GM20000 (cell line): ENCODE results near the gene MN1.

Source experiments
- DNase-seq: peaks from one replicate; pipeline ENCODE4 v3.0.0; 2012; ENCODE audit warnings: low spot score
- TF ChIP-seq, protein P1 (sequence below): IDR thresholded peaks from 2 replicates; pipeline ENCODE4 v1.5.1; 2012; ENCODE audit warnings: mild to moderate bottlenecking, control low read depth; ENCODE audit errors: extremely low read depth, missing control alignments

The MN1 gene

GRCh38 chr22:27798511-27799014 is 3.0 kb downstream of the MN1 start:
- TF ChIP-seq, protein P1, sequence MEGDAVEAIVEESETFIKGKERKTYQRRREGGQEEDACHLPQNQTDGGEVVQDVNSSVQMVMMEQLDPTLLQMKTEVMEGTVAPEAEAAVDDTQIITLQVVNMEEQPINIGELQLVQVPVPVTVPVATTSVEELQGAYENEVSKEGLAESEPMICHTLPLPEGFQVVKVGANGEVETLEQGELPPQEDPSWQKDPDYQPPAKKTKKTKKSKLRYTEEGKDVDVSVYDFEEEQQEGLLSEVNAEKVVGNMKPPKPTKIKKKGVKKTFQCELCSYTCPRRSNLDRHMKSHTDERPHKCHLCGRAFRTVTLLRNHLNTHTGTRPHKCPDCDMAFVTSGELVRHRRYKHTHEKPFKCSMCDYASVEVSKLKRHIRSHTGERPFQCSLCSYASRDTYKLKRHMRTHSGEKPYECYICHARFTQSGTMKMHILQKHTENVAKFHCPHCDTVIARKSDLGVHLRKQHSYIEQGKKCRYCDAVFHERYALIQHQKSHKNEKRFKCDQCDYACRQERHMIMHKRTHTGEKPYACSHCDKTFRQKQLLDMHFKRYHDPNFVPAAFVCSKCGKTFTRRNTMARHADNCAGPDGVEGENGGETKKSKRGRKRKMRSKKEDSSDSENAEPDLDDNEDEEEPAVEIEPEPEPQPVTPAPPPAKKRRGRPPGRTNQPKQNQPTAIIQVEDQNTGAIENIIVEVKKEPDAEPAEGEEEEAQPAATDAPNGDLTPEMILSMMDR = no peak
- DNase-seq = no peak

DNA sequence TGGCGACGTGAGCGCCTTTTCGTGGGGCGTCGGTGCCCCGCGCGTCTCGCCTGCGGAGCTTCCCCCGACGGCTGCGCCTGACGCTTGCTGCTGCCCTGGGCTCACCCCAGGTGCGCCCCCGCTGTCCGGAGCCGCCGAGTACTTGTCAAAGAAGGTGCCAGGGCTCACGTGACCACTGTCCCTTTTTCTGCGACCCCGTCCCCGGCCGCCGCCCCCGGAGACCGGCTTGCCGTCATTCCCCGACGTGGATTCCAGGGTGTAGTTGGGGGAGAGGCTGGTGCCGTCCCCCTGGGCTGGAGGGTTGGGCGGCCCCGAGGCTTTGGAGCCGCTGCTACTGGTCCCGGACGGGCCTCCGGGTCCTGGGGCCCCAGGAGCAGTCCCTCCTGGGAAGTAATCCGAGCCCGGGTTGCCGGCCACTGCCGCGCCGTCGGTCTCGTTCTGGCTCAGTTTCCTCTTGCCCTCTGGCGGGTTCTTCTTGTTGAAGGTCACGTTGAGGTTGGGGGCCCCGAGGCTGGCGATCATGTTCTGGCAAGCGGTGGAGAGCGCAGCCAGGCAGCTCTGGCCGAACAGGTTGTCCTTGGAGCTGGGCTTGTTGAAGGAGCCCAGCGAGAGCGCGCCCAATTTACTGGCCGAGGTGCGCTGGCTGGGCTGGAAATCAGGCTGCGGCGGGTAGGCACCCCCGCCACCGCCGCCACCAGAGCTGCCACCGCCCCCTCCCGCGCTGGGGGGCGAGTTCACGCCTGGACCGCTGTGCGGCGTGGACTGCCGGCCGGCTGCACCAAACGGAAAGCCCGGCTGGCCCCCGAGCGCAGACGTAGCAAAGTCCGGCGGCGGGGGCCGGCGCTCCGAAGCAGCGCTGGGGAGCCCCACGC is 3.8 kb downstream of the MN1 start:
- TF ChIP-seq, protein P1 = no peak
- no peak for DNase-seq

DNA sequence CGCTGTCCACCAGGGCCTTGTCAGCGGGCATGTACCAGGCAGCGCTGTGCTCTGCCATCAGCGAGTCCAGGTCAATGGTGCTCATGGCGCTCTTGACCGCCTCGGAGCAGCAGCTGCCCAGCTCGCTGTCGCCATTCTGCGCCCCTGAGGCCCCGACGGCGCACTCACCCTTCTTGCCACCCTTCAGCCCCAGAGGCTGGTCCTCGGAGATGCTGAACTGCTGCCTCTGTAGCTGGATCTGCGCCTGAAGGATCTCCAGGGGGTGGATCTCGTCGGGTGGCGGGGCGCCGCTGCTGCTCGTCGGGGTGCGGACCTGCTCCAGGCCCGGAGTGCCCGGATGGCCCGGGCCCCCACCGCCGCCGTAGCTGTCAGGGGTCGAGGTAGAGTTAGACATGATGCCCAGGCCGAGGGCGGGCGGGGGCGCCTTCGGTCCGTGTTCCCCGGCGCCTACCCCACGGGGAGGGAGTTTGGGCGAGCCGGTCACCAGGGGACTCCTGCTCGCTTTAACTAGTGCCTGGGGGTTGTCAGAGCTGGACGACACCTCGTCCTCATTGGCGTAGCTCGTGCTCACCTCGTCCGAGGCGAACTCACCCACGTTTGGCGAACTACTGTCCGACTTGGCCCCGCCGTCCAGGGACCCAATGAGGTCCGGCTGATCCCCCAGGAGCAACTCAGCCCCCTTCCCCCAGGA is 4.6 kb downstream of the MN1 start:
- DNase-seq = no peak
- TF ChIP-seq, protein P1 = no peak

- TF ChIP-seq, protein P1 = no peak
- no peak for DNase-seq
Measured at GRCh38 chr22:27795696-27796517, 5.6 kb downstream of the MN1 start.

GRCh38 chr22:27795053-27795452 is 6.5 kb downstream of the MN1 start:
- no peak for DNase-seq
- TF ChIP-seq, protein P1 = no peak

GRCh38 chr22:27794226-27794625 is 7.3 kb downstream of the MN1 start:
- DNase-seq = no peak
- TF ChIP-seq, protein P1 = no peak

GRCh38 chr22:27793576-27793975 is 8.0 kb downstream of the MN1 start:
- no peak for DNase-seq
- TF ChIP-seq, protein P1 = no peak
